Stimulated activated naive B cell treated with anti-CD40 and anti-IgM and Interleukin-4, amounts not matched to agents 10 μg/mL and 1 μg/mL and 100 μg/mL, for 72 hours (primary cell): ENCODE measurements around the gene PRR20G.

Experiments
- ATAC-seq, 2 donors: fragments of 150-1000 bp; cut with Tn5 transposase; replicated peaks; 2 replicates each; pipeline ENCODE4 v1.10.0; 2021; ENCODE audit warnings: moderate library complexity in 1 of 2
- DNase-seq: peaks from one replicate; pipeline ENCODE4 v3.0.0; 2021
- H3K27ac Mint-ChIP-seq: one replicate; pipeline ENCODE4 v1.8.0; 2022; ENCODE audit warnings: mild to moderate bottlenecking, mixed read lengths
- H3K27me3 Mint-ChIP-seq, 2 donors: one replicate each; pipeline ENCODE4 v1.8.0; 2022; ENCODE audit warnings: mixed read lengths in 2 of 2
- H3K36me3 Mint-ChIP-seq, 2 donors: one replicate each; pipeline ENCODE4 v1.8.0; 2022; ENCODE audit warnings: mixed read lengths in 2 of 2, mild to moderate bottlenecking in 1 of 2
- H3K4me1 Mint-ChIP-seq, 2 donors: one replicate each; pipeline ENCODE4 v1.8.0; 2022; ENCODE audit warnings: mixed read lengths in 2 of 2, mild to moderate bottlenecking in 1 of 2
- H3K4me3 Mint-ChIP-seq, 2 donors: one replicate each; pipeline ENCODE4 v1.8.0; 2022; ENCODE audit warnings: mild to moderate bottlenecking in 2 of 2, mixed read lengths in 2 of 2, moderate library complexity in 1 of 2
- H3K9me3 Mint-ChIP-seq, 2 donors: one replicate each; pipeline ENCODE4 v1.8.0; 2022; ENCODE audit warnings: mixed read lengths in 2 of 2, mild to moderate bottlenecking in 1 of 2

PRR20G gene

GRCh38 chr3:127253491-127253890 lies 34.4 kb downstream of the PRR20G start:
- no peak for ATAC-seq
- Mint-ChIP-seq H3K36me3 (no peaks in the 10 kb centered on the region), H3K4me1 (no peaks in the 10 kb centered on the region), H3K9me3 (peaks cover 0 to 2% of the 10 kb centered on the region in 2 donors), H3K27ac (no peak overlapping the region), H3K4me3 (no peak overlapping the region), H3K27me3 (peaks cover 5 to 10% of the 10 kb centered on the region in 2 donors)
- no peak for DNase-seq

- no peak overlapping the region for H3K27ac Mint-ChIP-seq
- H3K4me1 Mint-ChIP-seq, result no peaks in the 10 kb centered on the region
- ATAC-seq (no peak), DNase-seq (no peak)
- H3K9me3 Mint-ChIP-seq, result peaks cover 5 to 6% of the 10 kb centered on the region in 2 donors
- no peak overlapping the region for H3K4me3 Mint-ChIP-seq
- H3K27me3 Mint-ChIP-seq, result peaks cover 0 to 10% of the 10 kb centered on the region in 2 donors
- H3K36me3 Mint-ChIP-seq, result no peaks in the 10 kb centered on the region
Measured at GRCh38 chr3:127252446-127252845, 35.4 kb downstream of the PRR20G start.

- DNase-seq, result no peak
- ATAC-seq, result no peak
- no peak overlapping the region for H3K27ac Mint-ChIP-seq
- H3K9me3 Mint-ChIP-seq, result peaks cover 19 to 22% of the 10 kb centered on the region in 2 donors
- H3K36me3 Mint-ChIP-seq, result no peaks in the 10 kb centered on the region
- no peak overlapping the region for H3K4me3 Mint-ChIP-seq
- H3K27me3 Mint-ChIP-seq, result peaks cover 0 to 4% of the 10 kb centered on the region in 2 donors
- H3K4me1 Mint-ChIP-seq, result no peaks in the 10 kb centered on the region
Measured at GRCh38 chr3:127250032-127250431, 37.8 kb downstream of the PRR20G start.

GRCh38 chr3:127247292-127247691 lies 40.6 kb downstream of the PRR20G start:
- Mint-ChIP-seq H3K4me1 (no peaks in the 10 kb centered on the region), H3K27me3 (peaks cover 0 to 1% of the 10 kb centered on the region in 2 donors), H3K9me3 (peaks cover 23 to 24% of the 10 kb centered on the region in 2 donors), H3K4me3 (no peak overlapping the region), H3K36me3 (no peaks in the 10 kb centered on the region), H3K27ac (no peak overlapping the region)
- DNase-seq (no peak), ATAC-seq (no peak)

- no peak overlapping the region for H3K27ac Mint-ChIP-seq
Measured at GRCh38 chr3:127238602-127239001, 49.2 kb downstream of the PRR20G start.

GRCh38 chr3:127237835-127238234 lies 50.0 kb downstream of the PRR20G start:
- no peaks in the 10 kb centered on the region for H3K36me3 Mint-ChIP-seq
- no peak for DNase-seq
- H3K9me3 Mint-ChIP-seq, result peaks cover 4 to 8% of the 10 kb centered on the region in 2 donors
- no peak overlapping the region for H3K27ac Mint-ChIP-seq
- no peak overlapping the region for H3K4me3 Mint-ChIP-seq
- no peaks in the 10 kb centered on the region for H3K4me1 Mint-ChIP-seq
- H3K27me3 Mint-ChIP-seq, result peaks cover 16 to 18% of the 10 kb centered on the region in 2 donors
- ATAC-seq, result no peak

More at GRCh38 chr3:127238602-127239001, 49.2 kb downstream of the PRR20G start:
- H3K36me3 Mint-ChIP-seq, result no peaks in the 10 kb centered on the region
- no peaks in the 10 kb centered on the region for H3K4me1 Mint-ChIP-seq
- DNase-seq (no peak), ATAC-seq (no peak)
- peaks cover 4 to 8% of the 10 kb centered on the region in 2 donors for H3K9me3 Mint-ChIP-seq
- peaks cover 14 to 16% of the 10 kb centered on the region in 2 donors for H3K27me3 Mint-ChIP-seq
- H3K4me3 Mint-ChIP-seq, result no peak overlapping the region

- H3K9me3 Mint-ChIP-seq, result peaks cover 5 to 6% of the 10 kb centered on the region in 2 donors
- ATAC-seq, result no peak
- no peaks in the 10 kb centered on the region for H3K36me3 Mint-ChIP-seq
- peaks cover 6 to 19% of the 10 kb centered on the region in 2 donors for H3K27me3 Mint-ChIP-seq
- no peak for DNase-seq
- no peaks in the 10 kb centered on the region for H3K4me1 Mint-ChIP-seq
- no peak overlapping the region for H3K4me3 Mint-ChIP-seq
- H3K27ac Mint-ChIP-seq, result no peak overlapping the region
Measured at GRCh38 chr3:127235706-127236105, 52.1 kb downstream of the PRR20G start.

- Mint-ChIP-seq H3K4me3 (no peak overlapping the region), H3K27ac (no peak overlapping the region), H3K4me1 (no peaks in the 10 kb centered on the region), H3K27me3 (peaks cover 6 to 16% of the 10 kb centered on the region in 2 donors), H3K9me3 (peaks cover 5 to 6% of the 10 kb centered on the region in 2 donors), H3K36me3 (no peaks in the 10 kb centered on the region)
- no peak for ATAC-seq
- DNase-seq, result no peak
Measured at GRCh38 chr3:127234778-127235177, 53.1 kb downstream of the PRR20G start.
